ENCODE data around the gene SBDS. TPM values are rescaled to one million over a fixed set of nuclear protein-coding genes. Genes with fewer than 3 reads are reported as not detected.

Gene SBDS
- total RNA-seq, 2 donors from 2014 or later = 37.9 to 52.1 TPM

DNA sequence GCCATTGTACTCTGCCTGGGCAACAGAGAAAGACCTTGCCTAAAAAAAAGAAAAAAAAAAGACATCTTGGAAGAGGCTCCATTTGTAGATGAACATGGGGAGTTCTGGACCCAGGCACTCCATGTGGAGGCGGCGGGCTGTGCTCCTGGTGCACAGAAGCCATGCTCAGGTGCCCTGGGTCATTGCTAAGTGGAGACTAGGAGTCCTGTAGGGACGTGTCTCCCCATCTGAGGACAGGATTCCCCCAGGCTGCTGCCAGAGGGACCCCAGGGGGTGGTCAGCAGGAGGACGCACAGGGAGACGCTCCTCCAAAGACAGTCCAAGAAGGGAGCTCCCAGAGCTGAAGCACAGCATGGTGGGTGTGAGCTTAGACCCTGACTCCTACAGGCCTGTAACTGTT, 34.3 kb downstream of the SBDS start:
- no peaks in the 10 kb centered on the region for H3K27me3 ChIP-seq
- H3K9me3 ChIP-seq = no peaks in the 10 kb centered on the region
- WGBS, 2 donors = 95 to 97% methylated on average over 3 to 5 of the region's 5 CpGs
- H3K27ac ChIP-seq = no peak overlapping the region
- H3K4me3 ChIP-seq = no peak overlapping the region
- intact Hi-C loops (cut with DNase I) = no loop called here
- H3K36me3 ChIP-seq (replicated peaks in 1 of 2; ENCODE audit: insufficient read depth in 1 of 2, low read depth in 2 of 2) = peaks cover 0 to under 1% of the 10 kb centered on the region in 2 donors
- ATAC-seq (no peak), DNase-seq (no peak)
- no peaks in the 10 kb centered on the region for H3K4me1 ChIP-seq
- TF ChIP-seq POLR2A (IDR thresholded peaks at IDR 0.05) = no peak
- TF ChIP-seq, protein P1, sequence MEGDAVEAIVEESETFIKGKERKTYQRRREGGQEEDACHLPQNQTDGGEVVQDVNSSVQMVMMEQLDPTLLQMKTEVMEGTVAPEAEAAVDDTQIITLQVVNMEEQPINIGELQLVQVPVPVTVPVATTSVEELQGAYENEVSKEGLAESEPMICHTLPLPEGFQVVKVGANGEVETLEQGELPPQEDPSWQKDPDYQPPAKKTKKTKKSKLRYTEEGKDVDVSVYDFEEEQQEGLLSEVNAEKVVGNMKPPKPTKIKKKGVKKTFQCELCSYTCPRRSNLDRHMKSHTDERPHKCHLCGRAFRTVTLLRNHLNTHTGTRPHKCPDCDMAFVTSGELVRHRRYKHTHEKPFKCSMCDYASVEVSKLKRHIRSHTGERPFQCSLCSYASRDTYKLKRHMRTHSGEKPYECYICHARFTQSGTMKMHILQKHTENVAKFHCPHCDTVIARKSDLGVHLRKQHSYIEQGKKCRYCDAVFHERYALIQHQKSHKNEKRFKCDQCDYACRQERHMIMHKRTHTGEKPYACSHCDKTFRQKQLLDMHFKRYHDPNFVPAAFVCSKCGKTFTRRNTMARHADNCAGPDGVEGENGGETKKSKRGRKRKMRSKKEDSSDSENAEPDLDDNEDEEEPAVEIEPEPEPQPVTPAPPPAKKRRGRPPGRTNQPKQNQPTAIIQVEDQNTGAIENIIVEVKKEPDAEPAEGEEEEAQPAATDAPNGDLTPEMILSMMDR (IDR thresholded peaks at IDR 0.05) = no peak

DNA sequence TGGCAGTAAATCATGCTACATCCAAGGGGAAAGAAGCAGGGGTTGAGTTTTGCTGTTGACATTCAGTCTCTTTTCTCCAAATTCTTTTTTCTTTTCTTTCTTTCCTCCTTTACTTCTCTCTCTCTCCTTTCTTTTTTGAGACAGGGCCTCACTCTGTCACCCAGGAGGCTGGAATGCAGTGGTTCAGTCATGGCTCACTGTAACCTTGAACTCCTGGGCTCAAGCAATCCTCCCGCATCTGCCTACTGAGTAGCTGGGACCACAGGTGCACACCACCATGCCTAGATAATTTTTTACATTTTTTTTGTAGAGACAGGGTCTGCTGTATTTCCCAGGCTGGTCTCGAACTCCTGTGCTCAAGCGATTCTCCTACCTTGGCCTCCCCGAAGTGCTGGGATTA, 35.2 kb downstream of the SBDS start:
- no peaks in the 10 kb centered on the region for H3K27me3 ChIP-seq
- intact Hi-C loops (cut with DNase I) = no loop called here

DNA sequence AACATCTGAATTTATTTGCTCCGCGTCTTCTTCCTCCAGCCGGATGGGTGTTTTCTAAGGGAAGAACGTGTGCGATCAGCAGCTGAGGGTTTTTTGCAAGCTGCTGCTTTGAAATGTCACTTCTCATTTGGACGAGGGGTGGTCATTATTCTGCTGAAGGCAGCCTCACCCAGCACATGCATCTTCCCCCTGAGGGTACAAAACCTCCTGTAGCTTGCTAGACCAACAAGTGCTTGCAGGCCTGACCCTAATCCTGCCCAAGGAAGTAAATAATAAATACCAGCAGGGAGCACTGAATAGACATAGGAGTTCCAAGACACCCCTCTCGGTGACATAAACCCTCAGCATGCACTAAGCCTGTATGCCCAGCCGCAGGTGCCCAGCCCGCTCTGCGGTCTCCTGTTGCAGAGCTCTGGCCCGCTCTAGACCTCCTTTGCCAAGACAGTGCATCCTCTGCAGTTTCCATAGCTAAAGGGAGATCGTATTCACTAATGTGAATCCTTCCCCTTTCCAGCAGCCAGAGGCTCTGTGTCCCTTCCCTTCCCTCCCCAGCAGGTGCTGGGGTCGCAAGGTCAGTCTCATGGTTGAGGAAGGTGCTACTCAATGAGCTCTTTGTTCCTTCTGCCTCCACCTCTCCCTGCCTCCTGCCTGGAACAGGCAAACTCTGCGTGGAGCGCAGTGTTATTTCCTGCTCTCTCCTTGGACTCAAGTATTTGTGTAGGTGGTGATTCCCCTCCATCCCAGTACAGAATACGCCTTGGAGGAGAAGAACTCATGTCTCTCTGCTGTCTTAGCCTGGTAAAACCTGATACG, 36.6 kb downstream of the SBDS start:
- no peak overlapping the region for H3K4me3 ChIP-seq
- ATAC-seq (no peak), DNase-seq (peak in 1 of 4 donors; percentile 3)
- no peak overlapping the region for H3K27ac ChIP-seq
- no peaks in the 10 kb centered on the region for H3K9me3 ChIP-seq
- WGBS, 2 donors = 83 to 84% methylated on average over 16 to 17 of the region's 17 CpGs
- TF ChIP-seq, protein P1 (IDR thresholded peaks at IDR 0.05) = no peak
- no peak for TF ChIP-seq POLR2A (IDR thresholded peaks at IDR 0.05)
- H3K27me3 ChIP-seq = no peaks in the 10 kb centered on the region
- intact Hi-C loops (cut with DNase I) = no loop called here
- no peaks in the 10 kb centered on the region for H3K4me1 ChIP-seq
- H3K36me3 ChIP-seq (replicated peaks in 1 of 2; ENCODE audit: insufficient read depth in 1 of 2, low read depth in 2 of 2) = peaks cover 6 to 15% of the 10 kb centered on the region in 2 donors

More for the DNA sequence above, 35.2 kb downstream of the SBDS start:
- Histone ChIP-seq H3K9me3 (no peaks in the 10 kb centered on the region), H3K36me3 (replicated peaks in 1 of 2; ENCODE audit: insufficient read depth in 1 of 2, low read depth in 2 of 2) (peaks cover 2 to 6% of the 10 kb centered on the region in 2 donors), H3K27ac (no peak overlapping the region), H3K4me3 (no peak overlapping the region), H3K4me1 (no peaks in the 10 kb centered on the region)
- no peak for ATAC-seq
- WGBS, 2 donors = 90 to 94% methylated on average over 4 of the region's 4 CpGs
- TF ChIP-seq POLR2A (IDR thresholded peaks at IDR 0.05) = no peak
- TF ChIP-seq, protein P1 (IDR thresholded peaks at IDR 0.05) = no peak
- no peak for DNase-seq

- WGBS, 2 donors = 78 to 82% methylated on average over 13 of the region's 13 CpGs
- DNase-seq (no peak), ATAC-seq (no peak)
- no peak overlapping the region for H3K27ac ChIP-seq
- H3K27me3 ChIP-seq = no peaks in the 10 kb centered on the region
- no peaks in the 10 kb centered on the region for H3K9me3 ChIP-seq
- H3K4me1 ChIP-seq = no peaks in the 10 kb centered on the region
- no peak for TF ChIP-seq POLR2A (IDR thresholded peaks at IDR 0.05)
- TF ChIP-seq, protein P1 (IDR thresholded peaks at IDR 0.05) = no peak
- H3K36me3 ChIP-seq (replicated peaks in 1 of 2; ENCODE audit: insufficient read depth in 1 of 2, low read depth in 2 of 2) = peaks cover 6 to 21% of the 10 kb centered on the region in 2 donors
- no peak overlapping the region for H3K4me3 ChIP-seq
- intact Hi-C loops (cut with DNase I) = no loop called here
Measured at GRCh38 chr7:66957595-66958290, 37.6 kb downstream of the SBDS start.
